Endothelial cell of umbilical vein (primary cell): ENCODE measurements around the gene CTSZ. TPM values are rescaled to one million over a fixed set of nuclear protein-coding genes. Genes with fewer than 3 reads are reported as not detected.

Experiments
- BruUV-seq: library from RNA; stranded (reverse); fragments of 400-500 nt; replicated peaks from 2 replicates; lab custom pipeline; 2021; lab: Mats Ljungman, UMichigan
- CTCF ChIA-PET: fragments of 300-600, 350-600 bp; sonication (Branson Sonifier 250); formaldehyde crosslinking; loops from one replicate; lab custom pipeline; 2021; ENCODE audit warnings: antibody characterized with exemption, inconsistent platforms; lab: Charles Lee
- POLR2A ChIA-PET: fragments of 300-600, 350-600 bp; sonication (Branson Sonifier 250); formaldehyde crosslinking; loops from one replicate; lab custom pipeline; 2021; ENCODE audit warnings: antibody characterized with exemption, inconsistent platforms; lab: Charles Lee
- DNase-seq: peaks from one replicate; pipeline ENCODE4 v3.0.0-alpha.2; 2011; ENCODE audit warnings: low read depth, low spot score
- FAIRE-seq: peaks from 2 replicates; lab custom pipeline; 2011; peaks lifted over from hg19 to GRCh38; lab: Jason Lieb, UNC
- H2AFZ ChIP-seq: 2 replicates; pipeline ENCODE4 v1.6.0; 2012; ENCODE audit warnings: low read depth, low read length, control low read depth, inconsistent platforms
- H3K27ac ChIP-seq: 2 replicates; pipeline ENCODE4 v1.5.1; 2011; ENCODE audit warnings: low read depth, mild to moderate bottlenecking, control low read depth, low read length, moderate library complexity; ENCODE audit not compliant: insufficient read depth
- H3K27me3 ChIP-seq, 2 experiments: 2 replicates each; pipeline versions ENCODE4 v1.6.0 to v1.6.1; 2011; ENCODE audit warnings: low read length in 2 of 2, mixed read lengths in 1 of 2; ENCODE audit not compliant: control insufficient read depth in 2 of 2, insufficient read depth in 2 of 2
- H3K36me3 ChIP-seq, 2 experiments: 2 replicates in 1 of 2; 3 replicates in 1 of 2; pipeline ENCODE4 v1.5.1; 2011; ENCODE audit warnings: low read length in 2 of 2, mild to moderate bottlenecking in 1 of 2, moderate library complexity in 1 of 2; ENCODE audit not compliant: control insufficient read depth in 2 of 2, insufficient read depth in 2 of 2; ENCODE audit errors: extremely low read depth in 1 of 2
- H3K4me1 ChIP-seq: 3 replicates; pipeline ENCODE4 v1.5.1; 2011; ENCODE audit warnings: mild to moderate bottlenecking, low read length; ENCODE audit not compliant: control insufficient read depth, insufficient read depth; ENCODE audit errors: extremely low read depth
- H3K4me2 ChIP-seq: 2 replicates; pipeline ENCODE4 v1.6.1; 2011; ENCODE audit warnings: low read length, control low read depth, mixed read lengths; ENCODE audit not compliant: insufficient read depth
- H3K4me3 ChIP-seq, 3 experiments: fragments of 200-600 bp in 1 of 3; sonication (generic), shearing (Covaris generic) in 1 of 3; replicated peaks in 1 of 3; 2 replicates each; pipeline ENCODE4 v1.5.1; 2011 to 2016; ENCODE audit warnings: control low read depth in 3 of 3, low read length in 3 of 3, mild to moderate bottlenecking in 2 of 3, inconsistent platforms in 1 of 3, low read depth in 1 of 3, moderate library complexity in 1 of 3; ENCODE audit not compliant: insufficient read depth in 1 of 3
- H3K79me2 ChIP-seq: 2 replicates; pipeline ENCODE4 v1.6.0; 2012; ENCODE audit warnings: low read length, inconsistent platforms; ENCODE audit not compliant: control insufficient read depth, insufficient read depth
- H3K9ac ChIP-seq: replicated peaks from 2 replicates; pipeline ENCODE3; 2011; ENCODE audit warnings: low read length, control low read depth; ENCODE audit not compliant: insufficient read depth; ENCODE audit errors: extremely low read depth
- H3K9me1 ChIP-seq: replicated peaks from 3 replicates; pipeline ENCODE4 v1.6.0; 2011; ENCODE audit warnings: mild to moderate bottlenecking, low read length; ENCODE audit not compliant: control insufficient read depth, insufficient read depth; ENCODE audit errors: extremely low read depth
- H3K9me3 ChIP-seq: replicated peaks from 2 replicates; pipeline ENCODE4 v1.5.1; 2012; ENCODE audit warnings: low read length, inconsistent platforms; ENCODE audit not compliant: control insufficient read depth, insufficient read depth
- H4K20me1 ChIP-seq: replicated peaks from 2 replicates; pipeline ENCODE3; 2011; ENCODE audit warnings: mild to moderate bottlenecking, low read length; ENCODE audit not compliant: control insufficient read depth, insufficient read depth; ENCODE audit errors: extremely low read depth
- CTCF ChIP-seq, 2 donors: IDR thresholded peaks; 1 replicate in 1 of 2; 2 replicates in 1 of 2; pipeline ENCODE4 v1.5.1; 2011; ENCODE audit warnings: low read length in 2 of 2, mild to moderate bottlenecking in 2 of 2, moderate library complexity in 2 of 2, control low read depth in 1 of 2, inconsistent platforms in 1 of 2, low read depth in 1 of 2; ENCODE audit not compliant: insufficient read depth in 1 of 2; ENCODE audit errors: extremely low read depth in 1 of 2
- EZH2 ChIP-seq: IDR thresholded peaks from 2 replicates; pipeline ENCODE4 v1.6.1; 2012; ENCODE audit warnings: borderline replicate concordance, low read depth, mild to moderate bottlenecking, moderate library complexity, low read length, inconsistent platforms; ENCODE audit not compliant: severe bottlenecking
- FOS ChIP-seq: IDR thresholded peaks from 2 replicates; pipeline ENCODE4 v1.6.1; 2011; ENCODE audit warnings: mild to moderate bottlenecking, low read length, moderate library complexity, borderline replicate concordance; ENCODE audit not compliant: insufficient read depth
- GATA2 ChIP-seq: IDR thresholded peaks from 2 replicates; pipeline ENCODE4 v1.7.0; 2011; ENCODE audit warnings: low read depth, mild to moderate bottlenecking, moderate library complexity, mixed read lengths, low read length; ENCODE audit not compliant: insufficient read length, insufficient read depth
- JUN ChIP-seq: IDR thresholded peaks from 2 replicates; pipeline ENCODE4 v1.6.1; 2011; ENCODE audit warnings: borderline replicate concordance, low read depth; ENCODE audit not compliant: insufficient read length, insufficient read depth
- MAX ChIP-seq: IDR thresholded peaks from 2 replicates; pipeline ENCODE4 v1.6.1; 2011; ENCODE audit not compliant: insufficient read depth, insufficient read length
- MYC ChIP-seq: IDR thresholded peaks from one replicate; pipeline ENCODE4 v1.6.1; 2011; ENCODE audit warnings: mild to moderate bottlenecking, low read depth, low read length
- POLR2A ChIP-seq: IDR thresholded peaks from 2 replicates; pipeline ENCODE4 v1.6.1; 2012; ENCODE audit warnings: low read depth, mild to moderate bottlenecking, control low read depth, low read length
- POLR2AphosphoS5 ChIP-seq: IDR thresholded peaks from 2 replicates; pipeline ENCODE4 v1.6.1; 2012; ENCODE audit warnings: low read depth, mild to moderate bottlenecking, control low read depth, low read length, moderate library complexity; ENCODE audit not compliant: insufficient read depth
- dilution Hi-C: fragments of 300-500 bp; cut with MboI; formaldehyde crosslinking; loops from one replicate; pipeline ENCODE4 v1.15.0; 2019; ENCODE audit warnings: low sequenced_read_pairs; ENCODE audit not compliant: extremely low pct_ligation_motif_present
- intact Hi-C: fragments of 100-400 bp; cut with micrococcal nuclease; formaldehyde crosslinking; loops from one replicate; pipeline ENCODE4 v1.10.0; 2022
- polyA plus RNA-seq, 4 experiments: library from polyadenylated mRNA; depleted of rRNA in 3 of 4; stranded (reverse) in 3 of 4; unstranded in 1 of 4; fragments of >200 nt; gene quantifications; 2 replicates each; pipeline versions ENCODE4 v1.2.1 to v1.2.3, GENCODE V29; 2011 to 2012; ENCODE audit warnings: missing spikeins in 1 of 4
- total RNA-seq: library from RNA; stranded (reverse); gene quantifications from 2 replicates; pipeline ENCODE4 v1.2.3, GENCODE V29; 2021

CTSZ gene
- total and polyA plus RNA-seq, 2 donors (not counting 3 experiments of a cell fraction or from before 2014, with no cell fraction given): 304 to 387 TPM

- H3K9me3 ChIP-seq: no peaks in the 10 kb centered on the region
These were observed 26.1 kb downstream of the CTSZ start, which contains the start of gene NELFCD for GRCh38 chr20:58980711-58981627. Gene NELFCD, plus strand, starts transcription at chr20:58981256. Its CDS starts 54 bp downstream, at chr20:58981310.

More at GRCh38 chr20:58980711-58981627, 26.1 kb downstream of the CTSZ start, which contains the start of gene NELFCD:
- peaks cover 0 to 1% of the 10 kb centered on the region in 2 experiments for H3K27me3 ChIP-seq
- peak within 1 kb of the TSS; percentile 92 for H2AFZ ChIP-seq
- intact Hi-C loops: loop anchor here (1.0 to 10.0 kb wide), 8 partner anchors 30 to 244 kb away; partner anchors contain the start of genes ATP5F1E and PRELID3B
- no peaks in the 10 kb centered on the region for H4K20me1 ChIP-seq
- TSS peak; percentile 92 for BruUV-seq
- FAIRE-seq (peak; percentile 71), DNase-seq (peak; percentile 79)
- no peaks in the 10 kb centered on the region for H3K9me1 ChIP-seq
- no peak for TF ChIP-seq MYC
- TF ChIP-seq FOS: no peak
- peak; percentile 86 for TF ChIP-seq POLR2AphosphoS5
- no peak for TF ChIP-seq EZH2
- TF ChIP-seq CTCF (IDR thresholded peaks at IDR 0.05; ENCODE audit: extremely low read depth in 1 of 2, insufficient read depth in 1 of 2, low read depth in 1 of 2, low read length in 2 of 2): no peak
- TF ChIP-seq JUN: no peak
- no peak for TF ChIP-seq MAX
- TF ChIP-seq GATA2: no peak
- peak; percentile 79 for TF ChIP-seq POLR2A
- H3K4me2 ChIP-seq: peak within 1 kb of the TSS; percentile 88
- peak within 1 kb of the TSS; percentile 79 for H3K9ac ChIP-seq
- ChIA-PET POLR2A (interaction anchor here (0.8 kb wide), 1 partner anchor 51 kb away, joined by 3 read pairs; the partner anchor contains the start of gene ATP5F1E), CTCF (interaction anchor here (1.0 to 1.4 kb wide), 2 partner anchors 17 to 111 kb away, joined by 3 read pairs; no protein-coding TSS in a partner anchor)
- H3K79me2 ChIP-seq: peaks cover 41% of the 10 kb centered on the region
- dilution Hi-C loops: no loop called here
- H3K4me3 ChIP-seq: peak within 1 kb of the TSS; percentile 84 to 98 (median 96)
- H3K36me3 ChIP-seq: no peaks in the 10 kb centered on the region
- peaks cover 3% of the 10 kb centered on the region for H3K4me1 ChIP-seq
- H3K27ac ChIP-seq: peak within 1 kb of the TSS; percentile 48
